HG02885 (cell line): Measurements from ENCODE around the gene TANGO6.

Experiments used
- ATAC-seq: cut with Tn5 transposase; IDR thresholded peaks from one replicate; pipeline ENCODE4 v1.9.1; 2021; ENCODE audit warnings: mild to moderate bottlenecking; ENCODE audit not compliant: unreplicated experiment, poor library complexity

Gene TANGO6

DNA sequence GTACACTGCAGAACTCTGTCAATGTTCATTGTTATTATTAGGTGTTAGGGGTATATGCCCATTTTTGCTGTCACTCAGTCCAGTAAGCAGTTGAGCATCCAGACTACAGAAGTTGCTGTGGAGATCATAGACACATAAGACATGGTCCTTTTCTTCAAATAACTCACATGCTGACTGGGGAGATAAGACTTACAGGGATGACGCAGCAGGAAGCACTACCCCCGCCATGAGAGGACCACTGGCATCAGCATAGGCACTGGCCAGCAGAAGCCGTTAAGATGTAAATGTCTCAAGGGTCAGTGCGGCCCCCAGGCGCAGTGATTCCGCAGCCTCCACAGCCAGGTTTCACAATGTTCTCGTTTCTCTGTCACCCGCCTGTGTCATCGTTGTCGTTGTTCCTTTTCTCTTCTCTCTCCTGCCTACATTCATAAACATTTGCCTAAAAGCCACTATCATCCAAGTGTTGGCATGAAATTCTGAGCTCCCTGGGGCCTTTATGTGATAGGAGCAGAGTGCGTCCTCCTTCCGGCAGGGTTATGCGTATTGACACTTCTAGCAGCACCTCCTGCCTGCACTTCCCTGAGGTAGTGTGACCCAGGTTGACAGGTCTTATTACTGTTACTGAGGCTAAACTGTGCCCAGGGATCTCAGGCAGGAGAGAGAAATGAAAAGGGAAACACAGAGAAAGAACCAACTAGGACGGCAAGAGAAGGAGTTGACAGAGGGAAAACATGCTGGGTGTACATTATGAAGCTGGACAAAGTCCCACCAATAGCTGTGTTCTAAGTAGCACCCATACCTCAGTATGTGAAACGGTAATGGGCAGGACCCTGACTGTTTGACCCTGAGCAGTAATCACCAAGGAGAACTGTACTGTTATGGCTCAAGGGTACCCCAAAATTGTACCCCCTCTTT, 17.9 kb downstream of the TANGO6 start:
- no peak for ATAC-seq

GRCh38 chr16:68866933-68867332, 23.6 kb downstream of the TANGO6 start:
- ATAC-seq = no peak

DNA sequence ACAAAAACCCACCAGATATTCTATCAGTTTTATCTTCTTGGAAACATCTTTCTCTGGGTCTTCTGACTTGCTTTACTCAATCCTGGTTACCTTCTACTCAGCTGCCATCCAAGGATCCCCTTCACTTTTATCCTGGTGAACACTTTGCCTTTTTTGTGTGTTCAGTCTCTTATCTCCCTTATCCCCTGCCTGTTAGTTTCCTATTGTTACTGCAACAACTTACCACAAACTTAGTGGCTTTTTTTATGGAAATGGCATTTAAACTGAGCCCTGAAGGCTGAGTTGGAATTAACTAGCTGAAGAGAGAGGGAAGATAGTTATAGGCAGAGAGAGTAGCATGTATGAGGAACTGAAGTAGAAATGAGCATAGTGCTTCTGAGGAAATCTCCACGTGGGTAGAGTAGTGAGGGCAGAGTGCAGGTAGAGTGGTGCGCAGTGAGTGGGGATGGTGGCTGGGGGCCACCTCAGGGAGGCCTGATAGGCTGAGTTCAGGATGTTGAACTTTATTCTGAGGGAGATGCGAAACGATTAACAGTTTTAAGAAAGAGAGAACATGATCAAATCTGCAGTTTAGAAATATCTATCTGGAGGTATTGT, 26.3 kb downstream of the TANGO6 start:
- no peak for ATAC-seq

GRCh38 chr16:68873635-68874471, 30.5 kb downstream of the TANGO6 start:
- ATAC-seq = no peak

- ATAC-seq = no peak
Measured at GRCh38 chr16:68875871-68876270, 32.5 kb downstream of the TANGO6 start.

- ATAC-seq = no peak
Measured at GRCh38 chr16:68883685-68884084, 40.4 kb downstream of the TANGO6 start.

GRCh38 chr16:68884401-68884800, 41.1 kb downstream of the TANGO6 start:
- no peak for ATAC-seq

GRCh38 chr16:68884861-68885720, 41.8 kb downstream of the TANGO6 start:
- ATAC-seq = no peak

GRCh38 chr16:68887107-68887506, 43.8 kb downstream of the TANGO6 start:
- no peak for ATAC-seq

- ATAC-seq = no peak
Measured at GRCh38 chr16:68889508-68890150, 46.3 kb downstream of the TANGO6 start.

DNA sequence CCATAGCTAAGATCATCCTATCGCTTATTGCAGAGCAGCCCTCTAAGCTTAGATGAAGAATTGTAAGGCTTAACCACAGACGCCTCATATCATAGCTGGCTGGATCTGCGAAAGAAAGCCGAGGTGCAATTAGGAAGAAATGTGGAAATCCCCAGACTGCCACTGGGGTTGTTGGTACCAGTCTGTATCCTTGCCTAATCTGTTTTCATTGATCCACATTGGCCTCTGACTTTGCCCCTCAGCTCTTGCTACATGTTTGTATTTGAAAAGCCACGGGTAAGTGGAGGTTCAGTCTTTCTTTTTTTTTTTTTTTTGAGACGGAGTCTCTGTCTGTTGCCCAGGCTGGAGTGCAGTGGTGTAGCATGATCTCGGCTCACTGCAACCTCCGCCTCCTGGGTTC, 48.9 kb downstream of the TANGO6 start:
- ATAC-seq = no peak

DNA sequence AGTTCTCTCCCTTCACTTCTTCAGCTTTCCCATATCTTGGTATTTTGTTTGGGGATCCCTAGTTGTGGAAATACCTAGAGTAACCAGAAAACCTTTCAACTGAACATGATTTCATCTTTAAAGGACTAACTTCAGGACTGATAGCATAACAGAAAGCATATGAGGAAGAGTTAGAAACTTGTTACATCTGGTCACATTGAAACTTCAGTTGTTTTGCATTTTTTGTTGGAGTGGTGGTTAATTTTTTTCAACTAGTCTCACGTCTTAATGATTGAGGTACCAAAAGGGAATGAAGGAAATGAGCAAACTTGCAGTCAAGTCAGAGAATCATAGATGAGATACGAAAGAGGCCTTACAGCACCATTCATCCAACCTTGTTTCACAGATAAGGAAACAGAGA, 49.6 kb downstream of the TANGO6 start:
- no peak for ATAC-seq

GRCh38 chr16:68893710-68894705, 50.7 kb downstream of the TANGO6 start:
- ATAC-seq = no peak

- no peak for ATAC-seq
Measured at GRCh38 chr16:68894714-68895113, 51.4 kb downstream of the TANGO6 start.

- ATAC-seq = no peak
Measured at GRCh38 chr16:68898026-68898425, 54.7 kb downstream of the TANGO6 start.

- ATAC-seq = no peak
Measured at GRCh38 chr16:68900009-68900408, 56.7 kb downstream of the TANGO6 start.

GRCh38 chr16:68902003-68902968, 59.0 kb downstream of the TANGO6 start:
- no peak for ATAC-seq
